OCI-LY3 (cell line): Measurements from ENCODE around the gene OR2L8.
"Not testable (repeated sequence)": the region's sequence is repeated elsewhere in the genome, so short reads cannot be mapped to it uniquely, and the experiment has no call there.

Source experiments
- H2AFZ ChIP-seq: fragments of 200-600, 300-600 bp; shearing (Covaris generic); 2 replicates; pipeline ENCODE4 v1.6.0; 2014; ENCODE audit warnings: antibody characterized with exemption, low read depth, low read length
- H3K27ac ChIP-seq: fragments of 200-600, 300-600 bp; sonication (generic); 2 replicates; pipeline ENCODE4 v1.5.1; 2014; ENCODE audit warnings: mild to moderate bottlenecking, low read length, moderate library complexity, mixed read lengths
- H3K27me3 ChIP-seq: fragments of 200-600, 300-600 bp; sonication (generic); 2 replicates; pipeline ENCODE4 v1.6.1; 2014; ENCODE audit warnings: low read depth, low read length, mixed read lengths
- H3K36me3 ChIP-seq: fragments of 200-600, 300-600 bp; sonication (generic); replicated peaks from 2 replicates; pipeline ENCODE3; 2014; ENCODE audit warnings: low read depth, low read length, mixed read lengths
- H3K4me1 ChIP-seq: fragments of 300-600, 200-600 bp; sonication (generic); 2 replicates; pipeline ENCODE4 v1.6.1; 2014; ENCODE audit warnings: low read length, mixed read lengths
- H3K4me2 ChIP-seq: fragments of 200-600, 300-600 bp; sonication (generic); 2 replicates; pipeline ENCODE4 v1.6.1; 2014; ENCODE audit warnings: low read length, mixed read lengths
- H3K4me3 ChIP-seq: fragments of 300-600, 200-600 bp; sonication (generic); 2 replicates; pipeline ENCODE4 v1.5.1; 2014; ENCODE audit warnings: antibody characterized with exemption, mild to moderate bottlenecking, low read length, moderate library complexity
- H3K79me2 ChIP-seq: fragments of 300-600, 200-600 bp; shearing (Covaris generic); 2 replicates; pipeline ENCODE4 v1.6.1; 2014; ENCODE audit warnings: mild to moderate bottlenecking, low read length, mixed read lengths
- H3K9ac ChIP-seq: fragments of 300-600, 200-600 bp; shearing (Covaris generic); 2 replicates; pipeline ENCODE4 v1.6.0; 2014; ENCODE audit warnings: mild to moderate bottlenecking, low read length, moderate library complexity
- H3K9me3 ChIP-seq: fragments of 200-600, 300-600 bp; shearing (Covaris generic); 2 replicates; pipeline ENCODE4 v1.6.1; 2014; ENCODE audit warnings: low read length, mixed read lengths; ENCODE audit not compliant: insufficient read depth
- H4K20me1 ChIP-seq: fragments of 200-600, 300-600 bp; sonication (generic); 2 replicates; pipeline ENCODE4 v1.6.1; 2016; ENCODE audit warnings: low read length, mixed read lengths; ENCODE audit not compliant: insufficient read depth
- CTCF ChIP-seq: fragments of 200-600, 300-600 bp; sonication (generic); IDR thresholded peaks from 2 replicates; pipeline ENCODE4 v1.5.1; 2014; ENCODE audit warnings: antibody characterized with exemption, low read length, low read depth
- EZH2phosphoT487 ChIP-seq: fragments of 200-600 bp; shearing (Covaris generic); IDR thresholded peaks from 2 replicates; pipeline ENCODE4 v1.6.1; 2018; ENCODE audit warnings: antibody characterized with exemption, mixed run types, low read depth

The OR2L8 gene

GRCh38 chr1:247935781-247936180, 12.9 kb upstream of the OR2L8 start:
- H3K4me1 ChIP-seq, result no peaks in the 10 kb centered on the region
- no peaks in the 10 kb centered on the region for H3K36me3 ChIP-seq
- no peak overlapping the region for H3K27ac ChIP-seq
- H3K9me3 ChIP-seq, result no peaks in the 10 kb centered on the region
- no peaks in the 10 kb centered on the region for H3K27me3 ChIP-seq
- TF ChIP-seq CTCF (no peak), EZH2phosphoT487 (no peak)
- no peak overlapping the region for H3K4me3 ChIP-seq
- H2AFZ ChIP-seq, result no peak overlapping the region
- H4K20me1 ChIP-seq, result no peaks in the 10 kb centered on the region
- H3K79me2 ChIP-seq, result no peaks in the 10 kb centered on the region
- no peak overlapping the region for H3K9ac ChIP-seq
- H3K4me2 ChIP-seq, result no peak overlapping the region

GRCh38 chr1:247936415-247936814, 12.2 kb upstream of the OR2L8 start:
- Histone ChIP-seq H3K27me3 (no peaks in the 10 kb centered on the region), H3K4me3 (no peak overlapping the region), H3K79me2 (no peaks in the 10 kb centered on the region), H3K9me3 (no peaks in the 10 kb centered on the region), H3K4me2 (no peak overlapping the region), H3K4me1 (no peaks in the 10 kb centered on the region), H4K20me1 (no peaks in the 10 kb centered on the region), H3K9ac (no peak overlapping the region), H2AFZ (no peak overlapping the region), H3K36me3 (no peaks in the 10 kb centered on the region), H3K27ac (no peak overlapping the region)
- TF ChIP-seq CTCF, result no peak
- no peak for TF ChIP-seq EZH2phosphoT487

GRCh38 chr1:247936965-247937734, 11.5 kb upstream of the OR2L8 start:
- H3K36me3 ChIP-seq, H3K9ac ChIP-seq, H3K9me3 ChIP-seq, H4K20me1 ChIP-seq, H3K27ac ChIP-seq, H3K4me2 ChIP-seq, H3K4me1 ChIP-seq, H2AFZ ChIP-seq, H3K79me2 ChIP-seq, H3K27me3 ChIP-seq, H3K4me3 ChIP-seq: not testable (repeated sequence)
- TF ChIP-seq CTCF, result peak; percentile 55

- TF ChIP-seq EZH2phosphoT487 (no peak), CTCF (no peak)
- Histone ChIP-seq H3K9me3 (no peaks in the 10 kb centered on the region), H3K36me3 (no peaks in the 10 kb centered on the region), H3K27ac (no peak overlapping the region), H3K79me2 (no peaks in the 10 kb centered on the region), H3K27me3 (no peaks in the 10 kb centered on the region), H3K4me3 (no peak overlapping the region), H4K20me1 (no peaks in the 10 kb centered on the region), H3K9ac (no peak overlapping the region), H2AFZ (no peak overlapping the region), H3K4me2 (no peak overlapping the region), H3K4me1 (no peaks in the 10 kb centered on the region)
Measured at GRCh38 chr1:247942624-247943023, 6.0 kb upstream of the OR2L8 start.
